HCT116 (cell line): Measurements from ENCODE around the gene TCERG1L. TPM values are rescaled to one million over a fixed set of nuclear protein-coding genes. Genes with fewer than 3 reads are reported as not detected.

Source experiments
- ATAC-seq: fragments of 200-7000 bp; cut with Tn5 transposase; 2 replicates; pipeline ENCODE4 v1.9.1; 2020; ENCODE audit warnings: mild to moderate bottlenecking, moderate library complexity
- BruUV-seq: library from RNA; stranded (reverse); fragments of 400-500 nt; replicated peaks from 2 replicates; lab custom pipeline; 2021; lab: Mats Ljungman, UMichigan
- CTCF ChIA-PET: fragments of 300-600 bp; sonication (Branson Sonifier 250); formaldehyde crosslinking; loops from one replicate; lab custom pipeline; 2021; ENCODE audit warnings: antibody characterized with exemption; lab: Charles Lee
- POLR2A ChIA-PET: fragments of 300-600, 350-600 bp; sonication (Branson Sonifier 250); formaldehyde crosslinking; loops from one replicate; lab custom pipeline; 2021; ENCODE audit warnings: antibody characterized with exemption; lab: Charles Lee
- RAD21 ChIA-PET, 2 experiments: fragments of 300-600 bp; sonication (Branson Sonifier 250); formaldehyde crosslinking; loops; one replicate each; lab custom pipeline; 2023; ENCODE audit warnings: low total read pairs in 2 of 2; ENCODE audit not compliant: uncharacterized antibody in 2 of 2, unreplicated experiment in 2 of 2, low non-redundant PET in 1 of 2; lab: Charles Lee
- DNase-seq: peaks from one replicate; pipeline ENCODE4 v3.0.0-alpha.2; 2010; ENCODE audit warnings: low read depth, low spot score
- H2AFZ ChIP-seq: fragments of 200-600 bp; shearing (Covaris generic), sonication (generic); 2 replicates; pipeline ENCODE4 v1.6.1; 2017; ENCODE audit warnings: low read depth, mixed run types, mixed read lengths, antibody characterized with exemption, low read length; ENCODE audit not compliant: poor library complexity, severe bottlenecking
- H3K27ac ChIP-seq: 2 replicates; pipeline ENCODE4 v1.5.1; 2012; ENCODE audit warnings: low read depth, low read length
- H3K27me3 ChIP-seq: fragments of 200-600 bp; sonication (generic); 2 replicates; pipeline ENCODE4 v1.6.1; 2016; ENCODE audit warnings: mixed run types, low read length, mixed read lengths; ENCODE audit not compliant: insufficient read depth
- H3K36me3 ChIP-seq, 2 experiments: fragments of 200-500 bp in 1 of 2; fragments of 200-600 bp in 1 of 2; sonication (Bioruptor generic) in 1 of 2; sonication (generic) in 1 of 2; 2 replicates each; pipeline versions ENCODE4 v1.5.1 to v1.6.1; 2014 to 2016; ENCODE audit warnings: low read length in 2 of 2, inconsistent platforms in 1 of 2, mixed read lengths in 1 of 2, mixed run types in 1 of 2; ENCODE audit not compliant: insufficient read depth in 2 of 2, control insufficient read depth in 1 of 2
- H3K4me1 ChIP-seq, 2 experiments: fragments of 200-600 bp in 1 of 2; sonication (generic) in 1 of 2; 2 replicates each; pipeline versions ENCODE4 v1.5.1 to v1.6.1; 2012 to 2017; ENCODE audit warnings: low read length in 2 of 2, inconsistent platforms in 1 of 2, mild to moderate bottlenecking in 1 of 2, mixed read lengths in 1 of 2, mixed run types in 1 of 2, moderate library complexity in 1 of 2; ENCODE audit not compliant: insufficient read depth in 2 of 2, control insufficient read depth in 1 of 2
- H3K4me2 ChIP-seq: fragments of 200-600 bp; sonication (generic); 2 replicates; pipeline ENCODE4 v1.6.1; 2017; ENCODE audit warnings: mixed run types, low read length, mixed read lengths
- H3K4me3 ChIP-seq, 2 experiments: fragments of 200-600 bp in 1 of 2; sonication (generic) in 1 of 2; replicated peaks in 1 of 2; 2 replicates each; pipeline ENCODE4 v1.5.1; 2011 to 2016; ENCODE audit warnings: low read length in 2 of 2, control low read depth in 1 of 2, low read depth in 1 of 2, mild to moderate bottlenecking in 1 of 2, mixed read lengths in 1 of 2, mixed run types in 1 of 2
- H3K79me2 ChIP-seq: fragments of 200-600 bp; sonication (generic); 2 replicates; pipeline ENCODE4 v1.6.1; 2017; ENCODE audit warnings: mild to moderate bottlenecking, mixed run types, low read length, moderate library complexity, mixed read lengths; ENCODE audit not compliant: insufficient read depth
- H3K9ac ChIP-seq: fragments of 200-600 bp; sonication (generic); 2 replicates; pipeline ENCODE4 v1.6.1; 2016; ENCODE audit warnings: low read length, mixed read lengths
- H3K9me2 ChIP-seq: fragments of 200-600 bp; sonication (generic), shearing (Covaris generic); 2 replicates; pipeline ENCODE4 v1.6.1; 2017; ENCODE audit warnings: mixed run types, mild to moderate bottlenecking, moderate library complexity; ENCODE audit not compliant: insufficient read depth
- H3K9me3 ChIP-seq, 2 experiments: fragments of 200-500 bp in 1 of 2; fragments of 200-600 bp in 1 of 2; sonication (Bioruptor generic) in 1 of 2; sonication (generic) in 1 of 2; 2 replicates each; pipeline ENCODE4 v1.6.1; 2014 to 2017; ENCODE audit warnings: low read length in 2 of 2, mixed read lengths in 2 of 2, inconsistent platforms in 1 of 2, low read depth in 1 of 2, mild to moderate bottlenecking in 1 of 2, mixed run types in 1 of 2, moderate library complexity in 1 of 2; ENCODE audit not compliant: control insufficient read depth in 1 of 2, insufficient read depth in 1 of 2
- H4K20me1 ChIP-seq: fragments of 200-600 bp; sonication (generic), shearing (Covaris generic); 2 replicates; pipeline ENCODE4 v1.6.1; 2017; ENCODE audit warnings: mixed run types, mild to moderate bottlenecking, moderate library complexity; ENCODE audit not compliant: insufficient read depth
- CEBPB ChIP-seq: IDR thresholded peaks from 2 replicates; pipeline ENCODE4 v1.6.1; 2012; ENCODE audit warnings: low read depth
- EZH2phosphoT487 ChIP-seq: fragments of 200-600 bp; IDR thresholded peaks from 2 replicates; pipeline ENCODE4 v1.6.1; 2018; ENCODE audit warnings: antibody characterized with exemption, borderline replicate concordance
- FOSL1 ChIP-seq: IDR thresholded peaks from 2 replicates; pipeline ENCODE4 v1.6.1; 2012; ENCODE audit warnings: low read depth
- JUND ChIP-seq: IDR thresholded peaks from 2 replicates; pipeline ENCODE4 v1.6.1; 2012
- RAD21 ChIP-seq: IDR thresholded peaks from 2 replicates; pipeline ENCODE4 v1.6.1; 2012; ENCODE audit warnings: low read depth, mild to moderate bottlenecking
- SP1 ChIP-seq: IDR thresholded peaks from 2 replicates; pipeline ENCODE4 v1.6.1; 2012; ENCODE audit warnings: low read depth
- SRF ChIP-seq: IDR thresholded peaks from 2 replicates; pipeline ENCODE4 v1.6.1; 2012; ENCODE audit warnings: low read depth
- TCF7L2 ChIP-seq: IDR thresholded peaks from 2 replicates; pipeline ENCODE4 v1.7.0; 2011; ENCODE audit warnings: borderline replicate concordance, inconsistent platforms; ENCODE audit not compliant: insufficient read depth, insufficient read length; ENCODE audit errors: extremely low read depth
- YY1 ChIP-seq: IDR thresholded peaks from 2 replicates; pipeline ENCODE4 v1.6.1; 2011; ENCODE audit warnings: low read length, low read depth, moderate library complexity, mild to moderate bottlenecking; ENCODE audit not compliant: insufficient replicate concordance; ENCODE audit errors: extremely low read depth
- intact Hi-C: fragments of 100-400 bp; cut with micrococcal nuclease; formaldehyde crosslinking; loops from 2 replicates; pipeline ENCODE4 v1.10.0; 2022
- total RNA-seq: library from RNA; stranded (reverse); gene quantifications from one replicate; pipeline ENCODE4 v1.2.1, GENCODE V29; 2021; ENCODE audit not compliant: unreplicated experiment
- TF ChIP-seq, protein P1 (sequence below), 3 experiments: fragments of 200-600 bp in 1 of 3; sonication (generic) in 1 of 3; IDR thresholded peaks in 2 of 3; conservative IDR thresholded peaks in 1 of 3; 2 replicates each; pipeline ENCODE4 v1.5.1; 2012 to 2017; ENCODE audit warnings: low read depth in 2 of 3, low read length in 2 of 3, antibody characterized with exemption in 1 of 3, borderline replicate concordance in 1 of 3, control low read depth in 1 of 3, mild to moderate bottlenecking in 1 of 3, mixed read lengths in 1 of 3, mixed run types in 1 of 3, moderate library complexity in 1 of 3; ENCODE audit not compliant: insufficient read depth in 1 of 3
- TF ChIP-seq, protein P2 (sequence below): IDR thresholded peaks from 2 replicates; pipeline ENCODE4 v1.6.1; 2012; ENCODE audit warnings: low read depth
- TF ChIP-seq, protein P3 (sequence below): IDR thresholded peaks from 2 replicates; pipeline ENCODE4 v1.6.1; 2012
- TF ChIP-seq, protein P4 (sequence below): IDR thresholded peaks from 2 replicates; pipeline ENCODE4 v1.6.1; 2012

The TCERG1L gene
- total RNA-seq, 1 experiment from 2014 or later = not detected

DNA sequence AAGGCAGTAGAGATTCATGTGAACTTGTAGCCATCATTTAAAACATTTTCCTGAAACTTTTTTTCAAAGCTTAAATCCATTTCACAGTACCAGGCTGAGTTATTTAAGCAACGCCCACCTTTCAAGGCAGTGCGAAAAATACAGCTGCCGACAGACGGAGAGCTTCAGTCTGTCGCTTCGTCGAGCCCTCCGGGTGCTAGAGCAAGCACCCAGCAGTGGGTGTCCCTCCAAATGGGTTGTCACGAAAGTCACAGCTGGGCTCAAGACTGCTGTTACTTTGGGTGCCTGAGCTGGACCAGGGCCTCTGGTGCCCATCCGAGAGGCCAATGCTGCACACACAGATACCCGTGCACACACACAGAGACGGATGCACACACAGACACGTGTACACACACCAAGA lies 135.6 kb downstream of the TCERG1L start:
- RAD21 ChIA-PET = no interaction called here
- no peaks in the 10 kb centered on the region for H3K4me1 ChIP-seq
- H3K4me2 ChIP-seq = no peak overlapping the region
- no TSS peak for BruUV-seq
- H3K27me3 ChIP-seq = no peaks in the 10 kb centered on the region
- no peaks in the 10 kb centered on the region for H3K36me3 ChIP-seq
- H2AFZ ChIP-seq = no peak overlapping the region
- H3K79me2 ChIP-seq = no peaks in the 10 kb centered on the region
- CTCF ChIA-PET = no interaction called here
- intact Hi-C loops = no loop called here
- H4K20me1 ChIP-seq = no peaks in the 10 kb centered on the region
- no peak for DNase-seq
- TF ChIP-seq, protein P1, sequence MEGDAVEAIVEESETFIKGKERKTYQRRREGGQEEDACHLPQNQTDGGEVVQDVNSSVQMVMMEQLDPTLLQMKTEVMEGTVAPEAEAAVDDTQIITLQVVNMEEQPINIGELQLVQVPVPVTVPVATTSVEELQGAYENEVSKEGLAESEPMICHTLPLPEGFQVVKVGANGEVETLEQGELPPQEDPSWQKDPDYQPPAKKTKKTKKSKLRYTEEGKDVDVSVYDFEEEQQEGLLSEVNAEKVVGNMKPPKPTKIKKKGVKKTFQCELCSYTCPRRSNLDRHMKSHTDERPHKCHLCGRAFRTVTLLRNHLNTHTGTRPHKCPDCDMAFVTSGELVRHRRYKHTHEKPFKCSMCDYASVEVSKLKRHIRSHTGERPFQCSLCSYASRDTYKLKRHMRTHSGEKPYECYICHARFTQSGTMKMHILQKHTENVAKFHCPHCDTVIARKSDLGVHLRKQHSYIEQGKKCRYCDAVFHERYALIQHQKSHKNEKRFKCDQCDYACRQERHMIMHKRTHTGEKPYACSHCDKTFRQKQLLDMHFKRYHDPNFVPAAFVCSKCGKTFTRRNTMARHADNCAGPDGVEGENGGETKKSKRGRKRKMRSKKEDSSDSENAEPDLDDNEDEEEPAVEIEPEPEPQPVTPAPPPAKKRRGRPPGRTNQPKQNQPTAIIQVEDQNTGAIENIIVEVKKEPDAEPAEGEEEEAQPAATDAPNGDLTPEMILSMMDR (IDR thresholded peaks at IDR 0.05 in 2 of 3, conservative IDR thresholded peaks at IDR 0.05 in 1 of 3; ENCODE audit: borderline replicate concordance in 1 of 3, insufficient read depth in 1 of 3, low read depth in 2 of 3, low read length in 2 of 3) = no peak
- TF ChIP-seq CEBPB (no peak), SRF (no peak), YY1 (no peak), FOSL1 (no peak), EZH2phosphoT487 (no peak), JUND (no peak), TCF7L2 (no peak), RAD21 (no peak), SP1 (no peak)
- TF ChIP-seq, protein P2, sequence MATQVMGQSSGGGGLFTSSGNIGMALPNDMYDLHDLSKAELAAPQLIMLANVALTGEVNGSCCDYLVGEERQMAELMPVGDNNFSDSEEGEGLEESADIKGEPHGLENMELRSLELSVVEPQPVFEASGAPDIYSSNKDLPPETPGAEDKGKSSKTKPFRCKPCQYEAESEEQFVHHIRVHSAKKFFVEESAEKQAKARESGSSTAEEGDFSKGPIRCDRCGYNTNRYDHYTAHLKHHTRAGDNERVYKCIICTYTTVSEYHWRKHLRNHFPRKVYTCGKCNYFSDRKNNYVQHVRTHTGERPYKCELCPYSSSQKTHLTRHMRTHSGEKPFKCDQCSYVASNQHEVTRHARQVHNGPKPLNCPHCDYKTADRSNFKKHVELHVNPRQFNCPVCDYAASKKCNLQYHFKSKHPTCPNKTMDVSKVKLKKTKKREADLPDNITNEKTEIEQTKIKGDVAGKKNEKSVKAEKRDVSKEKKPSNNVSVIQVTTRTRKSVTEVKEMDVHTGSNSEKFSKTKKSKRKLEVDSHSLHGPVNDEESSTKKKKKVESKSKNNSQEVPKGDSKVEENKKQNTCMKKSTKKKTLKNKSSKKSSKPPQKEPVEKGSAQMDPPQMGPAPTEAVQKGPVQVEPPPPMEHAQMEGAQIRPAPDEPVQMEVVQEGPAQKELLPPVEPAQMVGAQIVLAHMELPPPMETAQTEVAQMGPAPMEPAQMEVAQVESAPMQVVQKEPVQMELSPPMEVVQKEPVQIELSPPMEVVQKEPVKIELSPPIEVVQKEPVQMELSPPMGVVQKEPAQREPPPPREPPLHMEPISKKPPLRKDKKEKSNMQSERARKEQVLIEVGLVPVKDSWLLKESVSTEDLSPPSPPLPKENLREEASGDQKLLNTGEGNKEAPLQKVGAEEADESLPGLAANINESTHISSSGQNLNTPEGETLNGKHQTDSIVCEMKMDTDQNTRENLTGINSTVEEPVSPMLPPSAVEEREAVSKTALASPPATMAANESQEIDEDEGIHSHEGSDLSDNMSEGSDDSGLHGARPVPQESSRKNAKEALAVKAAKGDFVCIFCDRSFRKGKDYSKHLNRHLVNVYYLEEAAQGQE = no peak
- TF ChIP-seq, protein P3, sequence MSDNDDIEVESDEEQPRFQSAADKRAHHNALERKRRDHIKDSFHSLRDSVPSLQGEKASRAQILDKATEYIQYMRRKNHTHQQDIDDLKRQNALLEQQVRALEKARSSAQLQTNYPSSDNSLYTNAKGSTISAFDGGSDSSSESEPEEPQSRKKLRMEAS = no peak
- TF ChIP-seq, protein P4, sequence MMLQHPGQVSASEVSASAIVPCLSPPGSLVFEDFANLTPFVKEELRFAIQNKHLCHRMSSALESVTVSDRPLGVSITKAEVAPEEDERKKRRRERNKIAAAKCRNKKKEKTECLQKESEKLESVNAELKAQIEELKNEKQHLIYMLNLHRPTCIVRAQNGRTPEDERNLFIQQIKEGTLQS = no peak
- H3K4me3 ChIP-seq = no peak overlapping the region
- POLR2A ChIA-PET = no interaction called here
- no peak for ATAC-seq
- H3K9me3 ChIP-seq = no peaks in the 10 kb centered on the region
- H3K9me2 ChIP-seq = no peaks in the 10 kb centered on the region
- no peak overlapping the region for H3K27ac ChIP-seq
- H3K9ac ChIP-seq = no peak overlapping the region
